HUDEP-2 (cell line): Measurements from ENCODE around the gene RSPRY1.
"Not testable (repeated sequence)": the region's sequence is repeated elsewhere in the genome, so short reads cannot be mapped to it uniquely, and the experiment has no call there.

ENCODE experiments used
- DNase-seq, 76 experiments: peaks; one replicate each; lab custom pipeline; 2025; ENCODE audit not compliant: unreplicated experiment in 76 of 76; lab: John Stamatoyannopoulos, UW

Gene RSPRY1

GRCh38 chr16:57185446-57185944 lies 634 bp upstream of the RSPRY1 start:
- DNase-seq, result peak in 36 of 76 experiments; percentile 2 to 70 (median 24)

DNA sequence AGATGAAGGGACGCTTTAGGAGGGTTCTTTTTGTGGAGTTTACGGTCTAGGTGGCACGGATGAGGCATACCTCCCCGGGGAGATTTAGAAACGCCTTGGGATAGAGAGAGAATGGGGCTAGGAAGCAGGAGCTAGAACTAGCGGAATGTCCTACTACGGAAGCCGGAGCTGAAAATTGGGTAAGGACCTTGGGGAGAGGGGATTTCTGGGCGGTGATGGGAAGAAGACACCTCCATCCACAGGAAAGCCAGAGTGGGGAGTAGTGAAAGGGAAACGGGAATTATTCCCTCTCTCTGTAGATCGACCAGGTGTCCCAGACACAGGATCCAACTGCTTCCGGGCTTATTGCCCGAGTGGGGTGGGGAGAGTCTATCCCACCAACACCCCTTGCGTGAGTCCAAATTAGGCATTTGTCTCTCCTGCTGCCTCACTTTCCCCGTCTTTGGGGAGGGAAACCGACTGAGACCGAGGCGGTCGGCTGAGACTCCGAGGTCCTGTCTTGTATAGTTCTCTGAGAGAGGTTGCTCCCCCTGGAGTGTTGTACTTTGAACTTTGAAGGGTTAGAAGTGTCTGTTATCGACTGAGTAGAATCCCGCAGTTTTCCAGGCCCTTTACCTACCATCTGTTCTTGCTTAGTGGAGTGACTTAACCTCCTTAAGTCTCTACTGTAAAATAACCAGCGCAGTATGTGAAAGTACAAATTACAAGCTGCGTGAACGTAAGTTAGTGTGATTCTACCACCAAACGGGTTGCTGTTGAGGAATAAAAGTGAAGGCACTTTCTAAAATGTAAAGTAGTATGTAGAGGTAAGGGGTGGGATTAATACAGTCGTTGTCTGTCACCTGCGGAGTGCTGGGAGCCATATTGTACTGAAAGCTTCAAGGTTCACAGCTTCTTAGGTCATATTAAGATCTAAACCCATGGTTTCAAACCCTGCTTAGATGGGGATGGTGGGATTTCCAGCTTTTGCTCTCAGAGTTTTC lies 1.0 kb downstream of the RSPRY1 start:
- DNase-seq, result peak in 22 of 76 experiments; percentile 2 to 31 (median 12)

DNA sequence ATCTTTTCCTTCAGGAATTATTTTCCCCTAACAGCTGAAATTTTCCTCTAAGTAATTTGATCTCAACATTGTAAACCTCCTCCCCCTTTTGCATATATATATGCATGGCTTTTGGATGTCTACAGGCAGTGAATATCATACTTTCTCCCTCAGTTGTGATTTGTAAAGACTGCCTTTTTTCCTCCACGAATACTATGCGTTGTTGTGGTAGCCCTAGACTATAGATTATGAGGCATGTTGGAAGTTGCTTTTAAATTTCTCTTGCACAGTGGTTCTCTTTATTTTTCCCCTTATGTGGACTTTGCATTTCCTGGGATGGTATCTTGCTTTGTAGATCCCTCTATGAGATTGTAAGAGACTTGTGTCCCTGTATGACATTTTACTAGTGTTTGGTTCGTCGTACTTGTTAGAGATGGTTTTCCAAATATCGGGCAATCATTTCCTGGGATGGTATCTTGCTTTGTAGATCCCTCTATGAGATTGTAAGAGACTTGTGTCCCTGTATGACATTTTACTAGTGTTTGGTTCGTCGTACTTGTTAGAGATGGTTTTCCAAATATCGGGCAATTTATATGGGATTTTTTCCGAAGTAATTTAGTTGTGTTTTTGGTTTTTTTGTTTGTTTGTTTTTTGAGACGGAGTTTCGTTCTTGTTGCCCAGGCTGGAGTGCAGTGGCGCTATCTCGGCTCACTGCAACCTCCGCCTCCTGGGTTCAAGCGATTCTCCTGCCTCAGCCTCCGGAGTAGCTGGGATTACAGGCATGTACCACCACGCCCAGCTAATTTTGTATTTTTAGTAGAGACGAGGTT lies 2.0 kb downstream of the RSPRY1 start:
- not testable (repeated sequence) for DNase-seq

DNA sequence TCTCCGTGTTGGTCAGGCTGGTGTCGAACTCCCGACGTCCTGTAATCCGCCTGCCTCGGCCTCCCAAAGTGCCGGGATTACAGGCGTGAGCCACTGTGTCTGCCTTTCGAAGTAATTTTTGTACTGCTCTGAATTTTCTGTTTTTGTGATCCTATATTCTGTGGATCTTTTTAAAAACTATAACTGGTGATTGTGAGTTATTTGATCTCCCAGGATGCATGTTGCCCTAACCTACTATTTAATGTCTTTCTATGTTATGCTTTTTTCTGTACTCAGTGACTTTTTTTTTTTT lies 2.5 kb downstream of the RSPRY1 start:
- DNase-seq, result no peak

- not testable (repeated sequence) for DNase-seq
These were observed 3.4 kb downstream of the RSPRY1 start for GRCh38 chr16:57189527-57189926.

DNA sequence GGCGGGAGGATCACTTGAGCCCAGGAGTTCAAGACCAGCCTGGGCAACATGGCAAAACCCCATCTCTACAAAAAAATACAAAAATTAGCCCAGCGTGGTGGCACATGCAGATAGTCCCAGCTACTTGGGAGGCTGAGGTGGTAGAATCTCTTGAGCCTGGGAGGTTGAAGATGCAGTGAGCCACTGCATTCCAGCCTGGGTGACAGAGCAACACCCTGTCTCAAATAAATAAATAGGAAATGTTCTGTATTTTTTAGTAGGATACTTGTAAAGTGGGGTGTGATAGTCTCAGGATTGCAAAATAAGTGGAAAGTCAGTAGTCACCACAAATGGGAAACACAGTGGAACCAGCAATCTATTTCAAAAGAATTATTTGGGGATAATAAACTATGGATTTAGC lies 4.0 kb downstream of the RSPRY1 start:
- no peak for DNase-seq

- DNase-seq, result no peak
These were observed 5.0 kb downstream of the RSPRY1 start for GRCh38 chr16:57191056-57191571.

- no peak for DNase-seq
These were observed 6.0 kb downstream of the RSPRY1 start for GRCh38 chr16:57192146-57192545.

- no peak for DNase-seq
These were observed 6.8 kb downstream of the RSPRY1 start for GRCh38 chr16:57192720-57193486.

DNA sequence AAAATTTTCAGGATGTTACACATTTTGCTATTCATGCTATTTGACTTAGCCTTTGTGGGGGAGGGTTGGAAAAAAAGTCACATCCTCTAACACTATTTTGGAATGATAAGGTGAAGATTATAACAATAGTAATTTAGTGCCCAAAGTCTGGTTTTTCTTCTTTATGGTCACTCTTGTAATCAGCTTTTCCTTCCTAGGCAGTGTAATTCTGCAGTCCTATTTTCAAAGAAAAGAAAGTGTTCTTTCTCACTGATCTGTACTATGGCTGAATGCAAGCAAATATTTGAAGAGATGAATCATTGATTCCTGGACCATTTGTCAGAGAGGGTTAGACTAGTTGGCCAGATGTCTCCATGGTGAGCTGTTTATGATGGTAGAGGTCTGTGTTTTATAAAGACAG lies 8.4 kb downstream of the RSPRY1 start:
- DNase-seq, result no peak

GRCh38 chr16:57196286-57196685 lies 10.2 kb downstream of the RSPRY1 start:
- no peak for DNase-seq

- DNase-seq, result peak in 2 of 76 experiments; percentile 4 to 7
These were observed 10.6 kb downstream of the RSPRY1 start for GRCh38 chr16:57196753-57197152.

DNA sequence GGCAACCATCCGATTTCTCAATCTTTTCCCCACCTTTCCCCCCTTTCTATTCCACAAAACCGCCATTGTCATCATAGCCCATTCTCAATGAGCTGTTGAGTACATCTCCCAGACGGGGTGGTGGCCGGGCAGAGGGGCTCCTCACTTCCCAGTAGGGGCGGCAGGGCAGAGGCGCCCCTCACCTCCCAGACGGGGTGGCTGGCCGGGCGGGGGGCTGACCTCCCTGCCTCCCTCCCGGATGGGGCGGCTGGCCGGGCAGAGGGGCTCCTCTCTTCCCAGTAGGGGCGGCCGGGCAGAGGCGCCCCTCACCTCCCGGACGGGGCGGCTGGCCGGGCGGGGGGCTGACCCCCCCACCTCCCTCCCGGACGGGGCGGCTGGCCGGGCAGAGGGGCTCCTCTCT lies 14.2 kb downstream of the RSPRY1 start:
- DNase-seq, result not testable (repeated sequence)

- not testable (repeated sequence) for DNase-seq
These were observed 14.8 kb downstream of the RSPRY1 start for GRCh38 chr16:57200926-57201325.

- DNase-seq, result no peak
These were observed 16.2 kb downstream of the RSPRY1 start for GRCh38 chr16:57202095-57202886.

GRCh38 chr16:57203451-57203850 lies 17.3 kb downstream of the RSPRY1 start:
- no peak for DNase-seq

DNA sequence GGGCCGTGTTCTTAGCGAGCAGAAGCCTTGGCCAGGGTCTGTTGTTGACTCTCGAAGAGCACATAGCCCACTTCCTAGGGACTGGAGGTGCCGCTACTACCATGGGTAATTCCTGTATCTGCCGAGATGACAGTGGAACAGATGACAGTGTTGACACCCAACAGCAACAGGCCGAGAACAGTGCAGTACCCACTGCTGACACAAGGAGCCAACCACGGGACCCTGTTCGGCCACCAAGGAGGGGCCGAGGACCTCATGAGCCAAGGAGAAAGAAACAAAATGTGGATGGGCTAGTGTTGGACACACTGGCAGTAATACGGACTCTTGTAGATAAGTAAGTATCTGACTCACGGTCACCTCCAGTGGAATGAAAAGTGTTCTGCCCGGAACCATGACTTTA lies 18.5 kb downstream of the RSPRY1 start:
- no peak for DNase-seq

DNA sequence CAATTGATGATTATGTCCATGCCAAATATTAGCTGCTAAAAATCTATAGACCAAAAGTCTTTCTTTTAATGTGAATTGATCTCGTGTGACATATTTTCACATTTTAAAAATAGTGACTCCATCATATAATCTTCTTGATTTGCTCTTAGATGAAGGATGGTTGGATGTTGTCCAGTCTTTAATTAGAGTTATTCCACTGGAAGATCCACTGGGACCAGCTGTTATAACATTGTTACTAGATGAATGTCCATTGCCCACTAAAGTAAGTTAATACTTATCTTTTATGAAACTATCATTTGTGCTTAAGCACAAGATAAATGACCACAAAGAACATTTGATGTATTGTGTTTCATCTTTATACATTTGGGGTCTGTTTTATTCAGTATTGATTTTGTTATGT lies 22.8 kb downstream of the RSPRY1 start:
- DNase-seq, result no peak

GRCh38 chr16:57209780-57210179 lies 23.7 kb downstream of the RSPRY1 start:
- no peak for DNase-seq

GRCh38 chr16:57213462-57213861 lies 27.3 kb downstream of the RSPRY1 start:
- DNase-seq, result no peak
